Measurements from ENCODE around the gene CNTNAP2.
"Not testable (repeated sequence)": the region's sequence is repeated elsewhere in the genome, so short reads cannot be mapped to it uniquely, and the experiment has no call there.

DNA sequence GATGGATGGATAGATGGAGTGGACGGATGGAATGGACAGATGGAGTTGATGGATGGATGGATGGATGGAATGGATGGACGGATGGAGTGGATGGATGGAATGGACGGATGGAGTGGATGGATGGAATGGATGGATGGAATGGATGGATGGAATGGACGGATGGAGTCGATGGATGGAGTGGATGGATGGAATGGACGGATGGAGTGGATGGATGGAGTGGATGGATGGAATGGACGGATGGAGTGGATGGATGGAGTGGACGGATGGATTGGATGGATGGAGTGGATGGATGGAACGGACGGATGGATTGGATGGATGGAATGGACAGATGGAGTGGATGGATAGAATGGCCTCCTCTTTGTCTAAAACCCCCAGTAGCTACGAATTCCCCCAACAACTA is 2214.9 kb downstream of the CNTNAP2 start:
- not testable (repeated sequence) for TF ChIP-seq POLR2A (IDR thresholded peaks at IDR 0.05; ENCODE audit: control extremely low read depth in 1 of 2, low read depth in 2 of 2, low read length in 2 of 2); EZH2 (IDR thresholded peaks at IDR 0.05; ENCODE audit: low read depth, low read length, severe bottlenecking); POLR2AphosphoS5 (IDR thresholded peaks at IDR 0.05; ENCODE audit: low read depth, low read length); CBX8 (IDR thresholded peaks at IDR 0.05; ENCODE audit: borderline replicate concordance, low read depth, low read length); KDM1A (IDR thresholded peaks at IDR 0.05; ENCODE audit: borderline replicate concordance, low read length); SRF (IDR thresholded peaks at IDR 0.05; ENCODE audit: low read depth, low read length); POU5F1 (IDR thresholded peaks at IDR 0.05; ENCODE audit: low read depth, low read length); SUZ12 (IDR thresholded peaks at IDR 0.05; ENCODE audit: low read length); SAP30 (IDR thresholded peaks at IDR 0.05; ENCODE audit: insufficient read depth, insufficient replicate concordance, low read length); RFX5 (IDR thresholded peaks at IDR 0.05; ENCODE audit: borderline replicate concordance, low read depth, low read length); TEAD4 (IDR thresholded peaks at IDR 0.05; ENCODE audit: low read depth, low read length)
- TF ChIP-seq, protein P1, sequence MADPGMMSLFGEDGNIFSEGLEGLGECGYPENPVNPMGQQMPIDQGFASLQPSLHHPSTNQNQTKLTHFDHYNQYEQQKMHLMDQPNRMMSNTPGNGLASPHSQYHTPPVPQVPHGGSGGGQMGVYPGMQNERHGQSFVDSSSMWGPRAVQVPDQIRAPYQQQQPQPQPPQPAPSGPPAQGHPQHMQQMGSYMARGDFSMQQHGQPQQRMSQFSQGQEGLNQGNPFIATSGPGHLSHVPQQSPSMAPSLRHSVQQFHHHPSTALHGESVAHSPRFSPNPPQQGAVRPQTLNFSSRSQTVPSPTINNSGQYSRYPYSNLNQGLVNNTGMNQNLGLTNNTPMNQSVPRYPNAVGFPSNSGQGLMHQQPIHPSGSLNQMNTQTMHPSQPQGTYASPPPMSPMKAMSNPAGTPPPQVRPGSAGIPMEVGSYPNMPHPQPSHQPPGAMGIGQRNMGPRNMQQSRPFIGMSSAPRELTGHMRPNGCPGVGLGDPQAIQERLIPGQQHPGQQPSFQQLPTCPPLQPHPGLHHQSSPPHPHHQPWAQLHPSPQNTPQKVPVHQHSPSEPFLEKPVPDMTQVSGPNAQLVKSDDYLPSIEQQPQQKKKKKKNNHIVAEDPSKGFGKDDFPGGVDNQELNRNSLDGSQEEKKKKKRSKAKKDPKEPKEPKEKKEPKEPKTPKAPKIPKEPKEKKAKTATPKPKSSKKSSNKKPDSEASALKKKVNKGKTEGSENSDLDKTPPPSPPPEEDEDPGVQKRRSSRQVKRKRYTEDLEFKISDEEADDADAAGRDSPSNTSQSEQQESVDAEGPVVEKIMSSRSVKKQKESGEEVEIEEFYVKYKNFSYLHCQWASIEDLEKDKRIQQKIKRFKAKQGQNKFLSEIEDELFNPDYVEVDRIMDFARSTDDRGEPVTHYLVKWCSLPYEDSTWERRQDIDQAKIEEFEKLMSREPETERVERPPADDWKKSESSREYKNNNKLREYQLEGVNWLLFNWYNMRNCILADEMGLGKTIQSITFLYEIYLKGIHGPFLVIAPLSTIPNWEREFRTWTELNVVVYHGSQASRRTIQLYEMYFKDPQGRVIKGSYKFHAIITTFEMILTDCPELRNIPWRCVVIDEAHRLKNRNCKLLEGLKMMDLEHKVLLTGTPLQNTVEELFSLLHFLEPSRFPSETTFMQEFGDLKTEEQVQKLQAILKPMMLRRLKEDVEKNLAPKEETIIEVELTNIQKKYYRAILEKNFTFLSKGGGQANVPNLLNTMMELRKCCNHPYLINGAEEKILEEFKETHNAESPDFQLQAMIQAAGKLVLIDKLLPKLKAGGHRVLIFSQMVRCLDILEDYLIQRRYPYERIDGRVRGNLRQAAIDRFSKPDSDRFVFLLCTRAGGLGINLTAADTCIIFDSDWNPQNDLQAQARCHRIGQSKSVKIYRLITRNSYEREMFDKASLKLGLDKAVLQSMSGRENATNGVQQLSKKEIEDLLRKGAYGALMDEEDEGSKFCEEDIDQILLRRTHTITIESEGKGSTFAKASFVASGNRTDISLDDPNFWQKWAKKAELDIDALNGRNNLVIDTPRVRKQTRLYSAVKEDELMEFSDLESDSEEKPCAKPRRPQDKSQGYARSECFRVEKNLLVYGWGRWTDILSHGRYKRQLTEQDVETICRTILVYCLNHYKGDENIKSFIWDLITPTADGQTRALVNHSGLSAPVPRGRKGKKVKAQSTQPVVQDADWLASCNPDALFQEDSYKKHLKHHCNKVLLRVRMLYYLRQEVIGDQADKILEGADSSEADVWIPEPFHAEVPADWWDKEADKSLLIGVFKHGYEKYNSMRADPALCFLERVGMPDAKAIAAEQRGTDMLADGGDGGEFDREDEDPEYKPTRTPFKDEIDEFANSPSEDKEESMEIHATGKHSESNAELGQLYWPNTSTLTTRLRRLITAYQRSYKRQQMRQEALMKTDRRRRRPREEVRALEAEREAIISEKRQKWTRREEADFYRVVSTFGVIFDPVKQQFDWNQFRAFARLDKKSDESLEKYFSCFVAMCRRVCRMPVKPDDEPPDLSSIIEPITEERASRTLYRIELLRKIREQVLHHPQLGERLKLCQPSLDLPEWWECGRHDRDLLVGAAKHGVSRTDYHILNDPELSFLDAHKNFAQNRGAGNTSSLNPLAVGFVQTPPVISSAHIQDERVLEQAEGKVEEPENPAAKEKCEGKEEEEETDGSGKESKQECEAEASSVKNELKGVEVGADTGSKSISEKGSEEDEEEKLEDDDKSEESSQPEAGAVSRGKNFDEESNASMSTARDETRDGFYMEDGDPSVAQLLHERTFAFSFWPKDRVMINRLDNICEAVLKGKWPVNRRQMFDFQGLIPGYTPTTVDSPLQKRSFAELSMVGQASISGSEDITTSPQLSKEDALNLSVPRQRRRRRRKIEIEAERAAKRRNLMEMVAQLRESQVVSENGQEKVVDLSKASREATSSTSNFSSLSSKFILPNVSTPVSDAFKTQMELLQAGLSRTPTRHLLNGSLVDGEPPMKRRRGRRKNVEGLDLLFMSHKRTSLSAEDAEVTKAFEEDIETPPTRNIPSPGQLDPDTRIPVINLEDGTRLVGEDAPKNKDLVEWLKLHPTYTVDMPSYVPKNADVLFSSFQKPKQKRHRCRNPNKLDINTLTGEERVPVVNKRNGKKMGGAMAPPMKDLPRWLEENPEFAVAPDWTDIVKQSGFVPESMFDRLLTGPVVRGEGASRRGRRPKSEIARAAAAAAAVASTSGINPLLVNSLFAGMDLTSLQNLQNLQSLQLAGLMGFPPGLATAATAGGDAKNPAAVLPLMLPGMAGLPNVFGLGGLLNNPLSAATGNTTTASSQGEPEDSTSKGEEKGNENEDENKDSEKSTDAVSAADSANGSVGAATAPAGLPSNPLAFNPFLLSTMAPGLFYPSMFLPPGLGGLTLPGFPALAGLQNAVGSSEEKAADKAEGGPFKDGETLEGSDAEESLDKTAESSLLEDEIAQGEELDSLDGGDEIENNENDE (IDR thresholded peaks at IDR 0.05; ENCODE audit: insufficient replicate concordance, low read length), result not testable (repeated sequence)
- TF ChIP-seq, protein P2, sequence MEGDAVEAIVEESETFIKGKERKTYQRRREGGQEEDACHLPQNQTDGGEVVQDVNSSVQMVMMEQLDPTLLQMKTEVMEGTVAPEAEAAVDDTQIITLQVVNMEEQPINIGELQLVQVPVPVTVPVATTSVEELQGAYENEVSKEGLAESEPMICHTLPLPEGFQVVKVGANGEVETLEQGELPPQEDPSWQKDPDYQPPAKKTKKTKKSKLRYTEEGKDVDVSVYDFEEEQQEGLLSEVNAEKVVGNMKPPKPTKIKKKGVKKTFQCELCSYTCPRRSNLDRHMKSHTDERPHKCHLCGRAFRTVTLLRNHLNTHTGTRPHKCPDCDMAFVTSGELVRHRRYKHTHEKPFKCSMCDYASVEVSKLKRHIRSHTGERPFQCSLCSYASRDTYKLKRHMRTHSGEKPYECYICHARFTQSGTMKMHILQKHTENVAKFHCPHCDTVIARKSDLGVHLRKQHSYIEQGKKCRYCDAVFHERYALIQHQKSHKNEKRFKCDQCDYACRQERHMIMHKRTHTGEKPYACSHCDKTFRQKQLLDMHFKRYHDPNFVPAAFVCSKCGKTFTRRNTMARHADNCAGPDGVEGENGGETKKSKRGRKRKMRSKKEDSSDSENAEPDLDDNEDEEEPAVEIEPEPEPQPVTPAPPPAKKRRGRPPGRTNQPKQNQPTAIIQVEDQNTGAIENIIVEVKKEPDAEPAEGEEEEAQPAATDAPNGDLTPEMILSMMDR (IDR thresholded peaks at IDR 0.05; ENCODE audit: control extremely low read depth in 1 of 3, insufficient read depth in 1 of 3, low read depth in 1 of 3, low read length in 3 of 3), result not testable (repeated sequence)
- TF ChIP-seq, protein P3, sequence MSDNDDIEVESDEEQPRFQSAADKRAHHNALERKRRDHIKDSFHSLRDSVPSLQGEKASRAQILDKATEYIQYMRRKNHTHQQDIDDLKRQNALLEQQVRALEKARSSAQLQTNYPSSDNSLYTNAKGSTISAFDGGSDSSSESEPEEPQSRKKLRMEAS (IDR thresholded peaks at IDR 0.05), result not testable (repeated sequence)
